SH-SY5Y (cell line): ENCODE measurements around the gene MRPL1.

Experiments used
- GATA2 ChIP-seq: IDR thresholded peaks from 2 replicates; pipeline ENCODE4 v1.6.1; 2011; ENCODE audit warnings: mild to moderate bottlenecking, low read depth, low read length
- GATA3 ChIP-seq: IDR thresholded peaks from 2 replicates; pipeline ENCODE4 v1.6.1; 2011; ENCODE audit warnings: low read depth, mild to moderate bottlenecking, low read length, moderate library complexity

- TF ChIP-seq GATA2 (no peak), GATA3 (no peak)
Measured at GRCh38 chr4:77872723-77873445, 10.3 kb downstream of the MRPL1 start.
